GM18526 (cell line): ENCODE results near the gene INPP5D.

Source experiments
- POLR2A ChIP-seq: IDR thresholded peaks from 3 replicates; pipeline ENCODE4 v1.6.1; 2011; ENCODE audit not compliant: insufficient read length; ENCODE audit errors: extremely low read depth

Gene INPP5D

GRCh38 chr2:233221378-233222063 is 161.4 kb downstream of the INPP5D start:
- no peak for TF ChIP-seq POLR2A

GRCh38 chr2:233223059-233223894 is 163.1 kb downstream of the INPP5D start:
- TF ChIP-seq POLR2A = no peak

- no peak for TF ChIP-seq POLR2A
Measured at GRCh38 chr2:233225230-233226068, 165.3 kb downstream of the INPP5D start.

GRCh38 chr2:233226511-233227031 is 166.4 kb downstream of the INPP5D start:
- TF ChIP-seq POLR2A = no peak

GRCh38 chr2:233227346-233227978 is 167.3 kb downstream of the INPP5D start:
- TF ChIP-seq POLR2A = no peak

GRCh38 chr2:233228376-233228775 is 168.2 kb downstream of the INPP5D start:
- TF ChIP-seq POLR2A = no peak

- no peak for TF ChIP-seq POLR2A
Measured at GRCh38 chr2:233233618-233234230, 173.6 kb downstream of the INPP5D start.

- TF ChIP-seq POLR2A = no peak
Measured at GRCh38 chr2:233234264-233234663, 174.1 kb downstream of the INPP5D start.

- TF ChIP-seq POLR2A = no peak
Measured at GRCh38 chr2:233234996-233235395, 174.9 kb downstream of the INPP5D start.

- TF ChIP-seq POLR2A = no peak
Measured at GRCh38 chr2:233235977-233236376, 175.8 kb downstream of the INPP5D start.

GRCh38 chr2:233236820-233237589 is 176.9 kb downstream of the INPP5D start:
- TF ChIP-seq POLR2A = no peak

- TF ChIP-seq POLR2A = no peak
Measured at GRCh38 chr2:233240897-233241296, 180.8 kb downstream of the INPP5D start.

GRCh38 chr2:233241803-233242202 is 181.7 kb downstream of the INPP5D start:
- TF ChIP-seq POLR2A = no peak
